ENCODE results near the gene NCAM1.

NCAM1 gene

GRCh38 chr11:113168354-113169342 lies 207.4 kb downstream of the NCAM1 start:
- Histone ChIP-seq H3K27ac (no peak overlapping the region), H3K27me3 (no peaks in the 10 kb centered on the region), H3K36me3 (no peaks in the 10 kb centered on the region), H3K4me3 (ENCODE audit: low read depth in 1 of 2, low read length in 1 of 2) (no peak overlapping the region), H3K4me1 (ENCODE audit: control insufficient read depth in 1 of 2, insufficient read depth in 1 of 2, low read depth in 1 of 2, low read length in 1 of 2) (no peaks in the 10 kb centered on the region), H3K9me3 (no peaks in the 10 kb centered on the region)
- TF ChIP-seq CTCF (IDR thresholded peaks at IDR 0.05) = no peak

- no peaks in the 10 kb centered on the region for H3K4me1 ChIP-seq (ENCODE audit: control insufficient read depth in 1 of 2, insufficient read depth in 1 of 2, low read depth in 1 of 2, low read length in 1 of 2)
- H3K27me3 ChIP-seq = peaks cover 5% of the 10 kb centered on the region
- H3K27ac ChIP-seq = no peak overlapping the region
- H3K36me3 ChIP-seq = no peaks in the 10 kb centered on the region
- no peak overlapping the region for H3K4me3 ChIP-seq (ENCODE audit: low read depth in 1 of 2, low read length in 1 of 2)
- no peaks in the 10 kb centered on the region for H3K9me3 ChIP-seq
- no peak for TF ChIP-seq CTCF (IDR thresholded peaks at IDR 0.05)
Observed at GRCh38 chr11:113172382-113172951, 211.2 kb downstream of the NCAM1 start.

GRCh38 chr11:113173126-113173525 lies 211.9 kb downstream of the NCAM1 start:
- no peak for TF ChIP-seq CTCF (IDR thresholded peaks at IDR 0.05)
- no peak overlapping the region for H3K27ac ChIP-seq
- no peaks in the 10 kb centered on the region for H3K36me3 ChIP-seq
- no peaks in the 10 kb centered on the region for H3K9me3 ChIP-seq
- no peaks in the 10 kb centered on the region for H3K4me1 ChIP-seq (ENCODE audit: control insufficient read depth in 1 of 2, insufficient read depth in 1 of 2, low read depth in 1 of 2, low read length in 1 of 2)
- H3K27me3 ChIP-seq = peaks cover 5% of the 10 kb centered on the region
- H3K4me3 ChIP-seq (ENCODE audit: low read depth in 1 of 2, low read length in 1 of 2) = no peak overlapping the region

GRCh38 chr11:113174882-113175281 lies 213.7 kb downstream of the NCAM1 start:
- no peak for TF ChIP-seq CTCF (IDR thresholded peaks at IDR 0.05)
- H3K4me3 ChIP-seq (ENCODE audit: low read depth in 1 of 2, low read length in 1 of 2) = no peak overlapping the region
- no peaks in the 10 kb centered on the region for H3K36me3 ChIP-seq
- H3K4me1 ChIP-seq (ENCODE audit: control insufficient read depth in 1 of 2, insufficient read depth in 1 of 2, low read depth in 1 of 2, low read length in 1 of 2) = no peaks in the 10 kb centered on the region
- peaks cover 9% of the 10 kb centered on the region for H3K27me3 ChIP-seq
- H3K27ac ChIP-seq = no peak overlapping the region
- H3K9me3 ChIP-seq = no peaks in the 10 kb centered on the region

- H3K27me3 ChIP-seq = peaks cover 9% of the 10 kb centered on the region
- no peak for TF ChIP-seq CTCF (IDR thresholded peaks at IDR 0.05)
- H3K4me3 ChIP-seq (ENCODE audit: low read depth in 1 of 2, low read length in 1 of 2) = no peak overlapping the region
- H3K36me3 ChIP-seq = no peaks in the 10 kb centered on the region
- no peaks in the 10 kb centered on the region for H3K9me3 ChIP-seq
- H3K27ac ChIP-seq = no peak overlapping the region
- H3K4me1 ChIP-seq (ENCODE audit: control insufficient read depth in 1 of 2, insufficient read depth in 1 of 2, low read depth in 1 of 2, low read length in 1 of 2) = no peaks in the 10 kb centered on the region
Observed at GRCh38 chr11:113176599-113177360, 215.6 kb downstream of the NCAM1 start.
